ENCODE data around the gene ACP1.
"Not testable (repeated sequence)": the region's sequence is repeated elsewhere in the genome, so short reads cannot be mapped to it uniquely, and the experiment has no call there.

Gene ACP1

DNA sequence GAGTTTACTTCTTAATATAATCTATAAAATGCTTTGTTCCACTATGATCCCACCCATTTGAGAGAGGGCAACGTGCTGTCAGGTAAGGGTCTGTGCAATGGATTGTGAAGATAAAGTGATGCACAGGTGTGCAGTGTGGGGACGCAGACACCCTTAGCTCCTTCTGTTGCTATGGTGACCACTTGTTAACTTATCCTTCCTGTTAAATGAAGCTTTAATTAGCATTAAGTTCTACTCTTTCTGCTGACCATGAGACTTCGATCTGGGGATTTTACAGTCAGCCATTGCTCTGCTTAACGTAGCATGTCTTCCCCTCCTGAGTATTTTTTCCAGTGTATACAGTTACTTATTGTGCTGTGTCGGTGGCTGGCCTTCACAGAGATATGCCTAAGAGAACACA is 46.2 kb downstream of the ACP1 start:
- no peak for DNase-seq (ENCODE audit: low spot score)

GRCh38 chr2:313991-314390 is 49.2 kb downstream of the ACP1 start:
- DNase-seq (ENCODE audit: low spot score) = no peak

DNA sequence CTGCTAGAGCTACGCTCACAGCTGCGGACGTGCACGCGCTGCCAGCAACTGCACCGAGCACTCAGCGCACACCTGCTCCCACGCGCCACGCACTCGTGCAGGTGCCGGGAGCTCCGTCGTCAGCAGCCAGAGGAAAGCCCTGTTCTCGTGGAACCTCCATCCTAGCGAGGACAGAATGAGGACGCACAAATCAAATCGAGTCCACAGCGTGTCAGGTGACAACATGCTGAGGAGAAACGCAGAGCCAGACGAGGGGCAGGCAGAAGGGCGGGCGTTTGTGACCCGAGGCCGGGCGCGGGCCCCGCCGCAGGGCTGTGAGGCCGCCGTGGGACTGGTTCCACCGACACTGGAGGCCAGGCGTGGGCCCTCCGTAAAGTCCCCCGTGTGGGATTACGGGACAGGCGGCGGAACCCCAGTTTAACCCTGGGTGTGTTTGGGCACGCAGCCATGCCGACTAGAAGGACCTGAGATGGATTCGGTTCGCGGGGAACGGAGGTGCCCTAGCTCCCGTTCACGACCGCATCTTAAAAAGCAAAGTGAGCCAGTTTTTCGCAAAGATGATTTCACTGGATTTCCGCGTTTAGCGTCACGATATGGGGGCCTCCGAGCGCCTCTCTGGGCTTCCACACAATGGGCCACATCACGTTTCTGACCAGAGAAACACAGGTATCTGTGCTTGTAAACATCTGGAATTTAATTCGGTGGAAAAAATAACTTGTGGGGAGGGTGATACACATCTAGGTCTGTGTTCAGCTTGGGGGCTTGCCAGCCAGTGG is 50.0 kb downstream of the ACP1 start:
- no peak for DNase-seq (ENCODE audit: low spot score)

GRCh38 chr2:315925-316324 is 51.2 kb downstream of the ACP1 start:
- DNase-seq (ENCODE audit: low spot score) = not testable (repeated sequence)

GRCh38 chr2:316381-316780 is 51.6 kb downstream of the ACP1 start:
- no peak for DNase-seq (ENCODE audit: low spot score)

GRCh38 chr2:317501-318424 is 53.0 kb downstream of the ACP1 start:
- no peak for DNase-seq (ENCODE audit: low spot score)

- no peak for DNase-seq (ENCODE audit: low spot score)
Observed at GRCh38 chr2:319059-319600, 54.4 kb downstream of the ACP1 start.

- no peak for DNase-seq (ENCODE audit: low spot score)
Observed at GRCh38 chr2:320561-320960, 55.8 kb downstream of the ACP1 start.

- no peak for DNase-seq (ENCODE audit: low spot score)
Observed at GRCh38 chr2:322326-322725, 57.6 kb downstream of the ACP1 start.

GRCh38 chr2:323035-323434 is 58.3 kb downstream of the ACP1 start:
- no peak for DNase-seq (ENCODE audit: low spot score)

Measured in hematopoietic multipotent progenitor cell treated with erythropoietin and hydrocortisone succinate and interleukin-3 and kit ligand, for 15 days (in vitro differentiated cells).